ENCODE data around the gene CHRNG.

Gene CHRNG

GRCh38 chr2:232520489-232520888 lies 19.0 kb upstream of the CHRNG start:
- TF ChIP-seq, protein P1, sequence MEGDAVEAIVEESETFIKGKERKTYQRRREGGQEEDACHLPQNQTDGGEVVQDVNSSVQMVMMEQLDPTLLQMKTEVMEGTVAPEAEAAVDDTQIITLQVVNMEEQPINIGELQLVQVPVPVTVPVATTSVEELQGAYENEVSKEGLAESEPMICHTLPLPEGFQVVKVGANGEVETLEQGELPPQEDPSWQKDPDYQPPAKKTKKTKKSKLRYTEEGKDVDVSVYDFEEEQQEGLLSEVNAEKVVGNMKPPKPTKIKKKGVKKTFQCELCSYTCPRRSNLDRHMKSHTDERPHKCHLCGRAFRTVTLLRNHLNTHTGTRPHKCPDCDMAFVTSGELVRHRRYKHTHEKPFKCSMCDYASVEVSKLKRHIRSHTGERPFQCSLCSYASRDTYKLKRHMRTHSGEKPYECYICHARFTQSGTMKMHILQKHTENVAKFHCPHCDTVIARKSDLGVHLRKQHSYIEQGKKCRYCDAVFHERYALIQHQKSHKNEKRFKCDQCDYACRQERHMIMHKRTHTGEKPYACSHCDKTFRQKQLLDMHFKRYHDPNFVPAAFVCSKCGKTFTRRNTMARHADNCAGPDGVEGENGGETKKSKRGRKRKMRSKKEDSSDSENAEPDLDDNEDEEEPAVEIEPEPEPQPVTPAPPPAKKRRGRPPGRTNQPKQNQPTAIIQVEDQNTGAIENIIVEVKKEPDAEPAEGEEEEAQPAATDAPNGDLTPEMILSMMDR (IDR thresholded peaks at IDR 0.05): no peak

DNA sequence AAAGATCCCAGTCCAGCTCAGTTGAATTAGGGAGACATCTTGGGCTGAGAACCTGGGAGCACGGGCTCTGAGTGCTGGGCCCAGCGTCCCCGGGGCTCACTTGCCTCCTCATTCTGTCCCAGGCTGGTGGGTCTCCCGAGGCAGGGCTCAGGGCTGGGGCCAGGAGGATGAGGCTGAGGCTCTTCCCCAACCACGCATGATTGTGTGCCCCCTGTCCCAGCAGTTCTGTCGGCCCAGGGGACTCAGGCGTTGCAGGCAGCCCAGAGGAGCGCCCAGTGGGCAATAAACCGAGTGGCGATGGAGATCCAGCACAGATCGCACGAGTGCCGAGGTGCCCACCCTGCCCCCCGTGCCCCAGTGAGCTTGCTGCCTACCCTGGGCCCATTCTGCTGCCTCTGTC lies 18.4 kb upstream of the CHRNG start:
- TF ChIP-seq, protein P1 (IDR thresholded peaks at IDR 0.05): no peak

DNA sequence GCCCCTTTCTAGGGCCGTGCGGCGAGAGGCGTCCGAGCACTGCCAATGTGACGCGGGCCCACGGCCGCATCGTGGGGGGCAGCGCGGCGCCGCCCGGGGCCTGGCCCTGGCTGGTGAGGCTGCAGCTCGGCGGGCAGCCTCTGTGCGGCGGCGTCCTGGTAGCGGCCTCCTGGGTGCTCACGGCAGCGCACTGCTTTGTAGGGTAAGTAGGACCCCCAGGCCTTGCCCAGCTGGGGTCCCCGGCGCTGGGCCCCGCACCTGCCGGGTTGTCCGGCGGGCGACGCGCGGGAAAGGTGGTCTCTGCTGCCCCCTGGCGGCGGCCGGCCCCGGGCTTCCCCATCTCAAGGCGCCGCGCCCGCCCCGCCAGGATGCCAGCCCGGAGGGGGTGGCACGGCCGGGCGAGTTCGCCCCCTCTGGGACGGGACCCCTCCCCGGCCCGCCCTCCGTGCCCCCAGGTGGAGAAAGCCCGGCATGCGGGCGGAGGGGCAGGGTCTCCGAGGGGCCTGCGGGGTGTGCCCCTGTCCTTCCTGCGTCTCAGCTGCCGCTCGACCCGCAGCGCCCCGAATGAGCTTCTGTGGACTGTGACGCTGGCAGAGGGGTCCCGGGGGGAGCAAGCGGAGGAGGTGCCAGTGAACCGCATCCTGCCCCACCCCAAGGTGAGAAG lies 17.4 kb upstream of the CHRNG start:
- TF ChIP-seq, protein P1 (IDR thresholded peaks at IDR 0.05): peak; percentile 80

- TF ChIP-seq, protein P1 (IDR thresholded peaks at IDR 0.05): no peak
Measured at GRCh38 chr2:232522623-232523401, 16.7 kb upstream of the CHRNG start.

DNA sequence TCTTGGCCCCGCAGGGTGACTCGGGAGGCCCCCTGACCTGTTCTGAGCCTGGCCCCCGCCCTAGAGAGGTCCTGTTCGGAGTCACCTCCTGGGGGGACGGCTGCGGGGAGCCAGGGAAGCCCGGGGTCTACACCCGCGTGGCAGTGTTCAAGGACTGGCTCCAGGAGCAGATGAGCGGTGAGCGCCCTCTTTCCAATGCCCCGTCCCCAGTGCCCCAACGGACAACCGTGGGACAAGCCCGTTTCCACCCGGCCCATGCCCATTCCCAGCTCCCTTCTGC lies 16.1 kb upstream of the CHRNG start:
- TF ChIP-seq, protein P1 (IDR thresholded peaks at IDR 0.05): no peak

DNA sequence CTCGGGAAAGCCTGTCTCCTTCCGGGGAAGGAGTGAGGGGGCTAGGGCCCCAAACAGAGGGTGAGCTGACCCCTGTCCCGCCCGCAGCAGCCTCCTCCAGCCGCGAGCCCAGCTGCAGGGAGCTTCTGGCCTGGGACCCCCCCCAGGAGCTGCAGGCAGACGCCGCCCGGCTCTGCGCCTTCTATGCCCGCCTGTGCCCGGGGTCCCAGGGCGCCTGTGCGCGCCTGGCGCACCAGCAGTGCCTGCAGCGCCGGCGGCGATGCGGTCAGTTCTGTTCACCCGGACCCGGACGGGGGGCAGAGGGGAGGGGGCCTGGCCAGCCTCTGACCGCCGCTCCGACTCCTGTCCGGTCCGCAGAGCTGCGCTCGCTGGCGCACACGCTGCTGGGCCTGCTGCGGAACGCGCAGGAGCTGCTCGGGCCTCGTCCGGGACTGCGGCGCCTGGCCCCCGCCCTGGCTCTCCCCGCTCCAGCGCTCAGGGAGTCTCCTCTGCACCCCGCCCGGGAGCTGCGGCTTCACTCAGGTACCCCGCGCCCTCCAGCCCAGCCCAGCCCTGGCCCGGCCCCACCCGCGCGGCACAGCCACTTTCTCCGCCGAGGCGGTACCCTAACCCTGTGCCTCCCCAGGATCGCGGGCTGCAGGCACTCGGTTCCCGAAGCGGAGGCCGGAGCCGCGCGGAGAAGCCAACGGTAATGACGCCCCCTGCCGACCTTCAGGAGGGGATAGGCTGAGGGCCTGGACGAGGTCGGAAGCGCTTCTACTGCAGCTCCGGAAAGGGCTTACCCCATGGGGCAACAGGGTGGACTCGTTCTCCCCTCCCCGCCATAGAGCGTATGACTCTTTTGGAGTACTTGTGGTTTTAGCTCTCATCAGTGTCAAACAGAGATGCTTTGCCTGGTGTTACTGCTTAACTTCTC lies 15.6 kb upstream of the CHRNG start:
- TF ChIP-seq, protein P1 (IDR thresholded peaks at IDR 0.05): peak; percentile 13; the same call in 1 of the 2 replicates

GRCh38 chr2:232524771-232525170 lies 14.7 kb upstream of the CHRNG start:
- TF ChIP-seq, protein P1 (IDR thresholded peaks at IDR 0.05): no peak

All from LNCAP (cell line).